Adipocyte (in vitro differentiated cells): ENCODE data around the gene VPS35L.

Experiments used
- DNase-seq: peaks from one replicate; pipeline ENCODE4 v3.0.0-alpha.2; 2015; ENCODE audit warnings: low read depth
- H3K27me3 ChIP-seq: replicated peaks from 2 replicates; pipeline ENCODE4 v1.7.0; 2013; ENCODE audit warnings: mild to moderate bottlenecking, low read length, moderate library complexity; ENCODE audit not compliant: control insufficient read depth, insufficient read depth
- H3K36me3 ChIP-seq: 2 replicates; pipeline ENCODE4 v1.7.0; 2013; ENCODE audit warnings: low read length, mild to moderate bottlenecking, moderate library complexity; ENCODE audit not compliant: control insufficient read depth, insufficient read depth, severe bottlenecking
- H3K4me1 ChIP-seq: 2 replicates; pipeline ENCODE4 v1.7.0; 2013; ENCODE audit warnings: mild to moderate bottlenecking, low read length, moderate library complexity; ENCODE audit not compliant: control insufficient read depth, insufficient read depth
- H3K4me3 ChIP-seq: 2 replicates; pipeline ENCODE4 v1.7.0; 2013; ENCODE audit warnings: mild to moderate bottlenecking, low read length, moderate library complexity
- H3K9ac ChIP-seq: 2 replicates; pipeline ENCODE4 v1.7.0; 2013; ENCODE audit warnings: mild to moderate bottlenecking, low read length, moderate library complexity
- H3K9me3 ChIP-seq: 2 replicates; pipeline ENCODE4 v1.7.0; 2013; ENCODE audit warnings: mild to moderate bottlenecking, low read length, moderate library complexity; ENCODE audit not compliant: control insufficient read depth

VPS35L gene

DNA sequence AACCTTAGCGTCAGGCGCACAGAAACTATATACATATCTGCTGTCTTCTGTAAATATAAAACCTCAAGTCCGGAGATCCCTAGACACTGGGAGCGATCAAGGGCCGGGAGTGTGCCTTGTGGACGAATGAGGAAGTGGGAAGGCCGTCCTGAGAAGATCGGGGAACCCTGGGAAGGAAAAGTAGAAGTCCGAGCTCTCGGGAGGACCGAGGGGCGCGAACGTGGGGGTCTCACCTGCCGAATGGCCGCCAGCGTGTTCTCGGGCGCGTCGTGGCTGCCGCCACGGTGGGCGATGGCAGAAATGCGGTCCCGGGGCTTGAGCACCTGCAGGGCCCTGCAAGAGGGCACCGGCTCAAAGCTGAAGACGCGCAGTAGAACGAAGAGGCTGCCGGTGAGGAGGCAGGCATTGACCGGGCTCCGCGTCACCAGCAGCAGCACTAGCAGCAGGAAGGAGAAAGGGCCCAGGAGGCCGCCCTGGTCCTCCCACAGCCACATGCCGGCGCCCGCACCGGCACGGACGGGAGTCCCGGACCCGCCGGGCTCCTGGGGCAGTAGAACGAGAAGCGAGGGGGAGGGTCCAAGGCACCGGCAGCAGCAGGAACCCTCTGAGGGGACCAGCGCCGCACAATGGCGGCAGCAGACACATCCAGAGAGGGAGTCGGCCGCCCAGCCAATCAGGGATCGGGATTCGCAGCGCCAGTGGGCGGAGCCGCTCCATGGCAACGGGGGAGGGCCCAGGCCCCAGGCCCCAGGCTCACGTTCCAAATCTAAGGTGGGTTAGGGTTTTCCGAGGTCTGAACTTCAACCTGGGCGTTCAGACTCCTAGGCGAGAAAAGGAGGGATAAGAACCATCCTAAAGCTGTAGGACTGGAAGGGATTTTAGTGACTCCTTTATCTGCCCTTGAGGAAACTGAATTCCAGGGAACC, 33.8 kb upstream of the VPS35L start, which contains the start of gene GDE1:
GDE1 (minus strand) TSS at position 628 of the 926 bp plus-strand sequence; CDS start at position 494, 134 bp downstream.
- H3K9ac ChIP-seq = peak within 1 kb of the TSS; percentile 92
- DNase-seq = peak; percentile 98
- H3K27me3 ChIP-seq = no peaks in the 10 kb centered on the region
- H3K9me3 ChIP-seq = no peaks in the 10 kb centered on the region
- H3K4me3 ChIP-seq = peak within 1 kb of the TSS; percentile 84
- H3K4me1 ChIP-seq = peaks cover 37% of the 10 kb centered on the region
- H3K36me3 ChIP-seq = peaks cover 3% of the 10 kb centered on the region

DNA sequence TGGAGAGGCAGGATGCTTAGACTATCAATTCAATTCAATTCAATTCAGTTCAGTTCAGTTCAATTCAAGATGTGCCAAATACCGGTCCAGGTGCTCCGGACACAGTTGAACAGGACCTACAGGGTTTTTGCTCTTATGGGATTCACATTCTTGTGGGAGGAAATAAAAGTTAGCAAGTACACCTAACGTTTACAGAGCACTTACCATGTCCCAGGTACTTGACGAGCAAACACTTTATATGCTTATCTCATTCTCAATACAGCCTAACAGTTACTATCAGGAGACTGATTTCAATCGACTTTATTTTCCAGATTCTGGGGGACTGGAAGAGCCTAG, 33.1 kb upstream of the VPS35L start:
- no peaks in the 10 kb centered on the region for H3K36me3 ChIP-seq
- peak overlapping the region; percentile 84 for H3K4me3 ChIP-seq
- H3K9me3 ChIP-seq = no peaks in the 10 kb centered on the region
- H3K4me1 ChIP-seq = peaks cover 31% of the 10 kb centered on the region
- DNase-seq = no peak
- H3K27me3 ChIP-seq = no peaks in the 10 kb centered on the region
- peak overlapping the region; percentile 92 for H3K9ac ChIP-seq

DNA sequence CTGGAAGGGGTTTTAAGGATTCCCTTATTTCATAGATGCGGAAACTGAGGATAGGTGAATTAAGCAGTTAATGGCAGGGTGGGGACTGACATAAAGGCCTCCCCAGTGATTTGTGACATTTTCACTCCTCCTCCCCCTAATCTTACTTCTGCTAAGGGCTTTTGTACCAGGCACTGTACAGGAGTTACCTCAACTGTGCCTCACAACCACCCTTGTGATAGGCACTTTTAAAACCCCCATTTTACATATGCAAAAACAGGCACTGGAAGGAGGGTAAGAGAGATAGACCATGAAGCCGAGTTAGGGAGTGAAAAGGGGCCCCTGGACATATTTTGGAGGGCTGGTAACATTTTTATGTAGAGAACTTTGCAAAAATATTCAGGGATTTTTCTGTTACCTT, 32.7 kb upstream of the VPS35L start:
- DNase-seq = no peak
- H3K27me3 ChIP-seq = no peaks in the 10 kb centered on the region
- no peaks in the 10 kb centered on the region for H3K36me3 ChIP-seq
- no peaks in the 10 kb centered on the region for H3K9me3 ChIP-seq
- no peak overlapping the region for H3K9ac ChIP-seq
- H3K4me3 ChIP-seq = no peak overlapping the region
- peaks cover 27% of the 10 kb centered on the region for H3K4me1 ChIP-seq

DNA sequence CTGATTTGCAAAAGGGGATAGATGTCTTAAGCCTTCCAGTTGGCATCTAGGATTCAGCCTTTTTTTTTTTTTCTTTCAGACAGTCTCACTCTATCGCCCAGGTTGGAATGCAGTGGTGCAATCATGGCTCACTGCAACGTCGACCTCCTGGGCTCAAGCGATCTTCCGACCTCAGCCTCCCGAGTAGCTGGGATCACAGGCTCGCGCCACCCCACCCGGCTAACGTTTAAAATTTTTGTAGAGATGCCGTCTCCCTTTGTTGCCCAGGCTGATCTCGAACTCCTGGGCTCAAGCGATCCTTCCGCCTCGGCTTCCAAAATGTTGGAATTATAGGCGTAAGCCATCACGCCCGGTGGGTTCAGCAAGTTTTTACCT, 32.3 kb upstream of the VPS35L start:
- H3K4me3 ChIP-seq = no peak overlapping the region
- DNase-seq = no peak
- no peaks in the 10 kb centered on the region for H3K27me3 ChIP-seq
- H3K36me3 ChIP-seq = no peaks in the 10 kb centered on the region
- peaks cover 27% of the 10 kb centered on the region for H3K4me1 ChIP-seq
- H3K9me3 ChIP-seq = no peaks in the 10 kb centered on the region
- no peak overlapping the region for H3K9ac ChIP-seq

DNA sequence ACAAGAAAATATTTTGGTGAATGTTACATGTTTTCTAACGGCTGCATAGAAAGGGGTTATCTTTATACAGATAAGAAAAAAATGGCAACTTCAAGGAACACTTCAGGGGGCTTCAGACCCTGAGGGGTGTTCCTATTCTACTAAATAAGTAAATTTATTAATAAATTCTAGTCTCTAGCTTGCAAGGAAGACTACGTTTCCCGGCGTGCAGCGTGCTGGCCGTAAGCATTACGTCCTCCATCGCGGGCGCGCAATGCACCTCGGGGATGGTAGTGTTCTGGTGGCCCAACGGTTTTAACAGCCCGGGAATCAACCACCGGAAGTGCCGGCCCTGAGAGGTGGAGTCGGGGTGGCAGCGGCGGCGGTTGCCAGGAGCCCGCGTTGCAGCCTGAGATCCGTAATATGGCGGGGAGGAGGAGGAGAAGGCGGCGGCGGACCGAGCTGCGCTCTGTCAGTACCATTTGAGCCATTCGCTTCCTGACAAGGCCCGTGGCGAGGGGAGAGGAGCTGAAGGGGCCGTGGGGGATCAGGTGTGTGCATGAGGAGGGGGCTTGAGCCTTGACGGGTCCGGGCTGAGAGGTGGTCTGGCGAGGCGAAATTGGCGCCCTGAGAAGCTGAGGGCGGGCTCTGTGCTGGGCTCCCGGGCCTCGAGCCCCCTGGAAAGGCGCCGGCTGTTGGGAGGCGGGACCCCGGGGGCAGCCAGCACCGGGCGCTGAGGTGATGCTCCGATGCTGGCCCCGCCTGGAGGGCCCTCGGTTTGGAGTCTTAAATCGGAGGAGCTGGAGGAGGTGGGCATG, 31.7 kb upstream of the VPS35L start, which contains the start of gene CCP110:
CCP110 (plus strand) TSS at position 384 of the 797 bp plus-strand sequence. CDS start 3,940 bp downstream, outside the sequence.
- peak within 1 kb of the TSS; percentile 88 for H3K9ac ChIP-seq
- peaks cover 27% of the 10 kb centered on the region for H3K4me1 ChIP-seq
- DNase-seq = peak; percentile 99
- no peaks in the 10 kb centered on the region for H3K27me3 ChIP-seq
- no peaks in the 10 kb centered on the region for H3K9me3 ChIP-seq
- peaks cover 2% of the 10 kb centered on the region for H3K36me3 ChIP-seq
- peak within 1 kb of the TSS; percentile 96 for H3K4me3 ChIP-seq

DNA sequence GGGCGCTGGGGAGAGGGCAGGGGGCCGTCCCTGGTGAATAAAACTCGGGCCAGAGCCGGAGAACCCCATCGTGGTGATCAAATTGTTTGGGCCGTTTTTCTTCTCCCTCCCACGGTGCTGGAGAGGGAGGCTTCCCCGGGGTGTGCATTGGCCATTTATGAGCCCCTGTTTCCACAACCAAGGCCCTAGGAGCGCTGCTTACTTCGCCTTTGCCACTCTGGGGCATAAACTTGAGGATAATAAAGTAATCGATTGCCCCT, 31.2 kb upstream of the VPS35L start:
- Histone ChIP-seq H3K27me3 (no peaks in the 10 kb centered on the region), H3K4me3 (peak overlapping the region; percentile 96), H3K4me1 (peaks cover 27% of the 10 kb centered on the region), H3K9me3 (no peaks in the 10 kb centered on the region), H3K36me3 (peaks cover 6% of the 10 kb centered on the region), H3K9ac (peak overlapping the region; percentile 88)
- DNase-seq = no peak

DNA sequence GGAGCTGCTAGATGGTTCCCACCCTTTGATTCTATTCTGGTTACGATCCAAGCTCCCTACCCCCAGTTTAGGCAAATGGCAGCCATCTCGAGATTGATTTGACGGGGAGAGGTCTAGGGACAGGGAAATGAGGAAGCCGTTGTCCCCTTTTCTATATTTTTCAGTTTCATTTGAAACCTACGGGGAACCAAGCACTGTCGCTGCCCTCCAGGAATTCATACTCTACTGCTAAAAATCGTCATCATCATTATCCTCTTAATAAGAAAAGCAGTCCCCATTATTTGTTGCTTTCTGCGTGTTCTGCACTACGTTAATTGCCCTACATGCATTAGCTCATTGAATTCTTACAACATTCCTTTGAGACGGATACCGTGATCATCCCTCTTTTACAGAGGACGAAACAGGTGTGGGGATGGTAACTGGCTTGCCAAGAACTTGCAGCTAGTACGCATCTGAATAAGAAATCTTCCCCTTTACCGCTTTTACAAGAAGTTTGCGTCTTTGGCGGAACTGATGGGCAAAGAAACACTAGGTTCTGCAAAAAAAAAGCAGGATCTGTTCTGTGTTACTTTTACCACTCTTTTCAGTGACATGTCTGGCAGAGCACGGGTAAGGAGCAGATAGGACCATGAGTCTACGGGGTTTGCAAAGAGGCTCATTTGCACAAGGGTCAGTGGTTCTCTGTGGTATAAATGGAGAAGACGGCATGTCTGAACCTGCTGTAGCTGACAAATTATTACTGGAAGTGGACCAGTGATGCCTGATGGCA, 30.7 kb upstream of the VPS35L start:
- H3K36me3 ChIP-seq = peaks cover 6% of the 10 kb centered on the region
- DNase-seq = peak; percentile 25
- peak overlapping the region; percentile 88 for H3K9ac ChIP-seq
- no peaks in the 10 kb centered on the region for H3K27me3 ChIP-seq
- H3K4me3 ChIP-seq = peak overlapping the region; percentile 96
- H3K9me3 ChIP-seq = no peaks in the 10 kb centered on the region
- H3K4me1 ChIP-seq = peaks cover 23% of the 10 kb centered on the region

DNA sequence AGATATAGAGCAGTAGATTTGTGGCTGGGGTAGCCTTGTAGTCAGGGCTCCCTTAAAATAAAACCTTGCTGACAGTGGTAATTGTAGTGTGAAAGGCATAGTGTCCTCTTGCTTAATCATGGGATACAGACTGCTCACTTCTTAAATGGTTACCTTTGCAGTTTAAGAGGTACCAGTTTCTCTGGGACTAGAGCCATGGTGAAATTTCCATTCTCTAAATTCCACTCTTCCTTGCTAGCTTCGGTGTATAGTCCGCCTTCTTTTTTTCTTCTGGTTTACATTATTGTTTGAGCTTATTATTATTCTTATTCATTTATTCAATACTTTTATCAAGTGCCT, 30.1 kb upstream of the VPS35L start:
- no peaks in the 10 kb centered on the region for H3K27me3 ChIP-seq
- peaks cover 17% of the 10 kb centered on the region for H3K4me1 ChIP-seq
- peak overlapping the region; percentile 96 for H3K4me3 ChIP-seq
- H3K9ac ChIP-seq = no peak overlapping the region
- peaks cover 6% of the 10 kb centered on the region for H3K36me3 ChIP-seq
- no peak for DNase-seq
- no peaks in the 10 kb centered on the region for H3K9me3 ChIP-seq

DNA sequence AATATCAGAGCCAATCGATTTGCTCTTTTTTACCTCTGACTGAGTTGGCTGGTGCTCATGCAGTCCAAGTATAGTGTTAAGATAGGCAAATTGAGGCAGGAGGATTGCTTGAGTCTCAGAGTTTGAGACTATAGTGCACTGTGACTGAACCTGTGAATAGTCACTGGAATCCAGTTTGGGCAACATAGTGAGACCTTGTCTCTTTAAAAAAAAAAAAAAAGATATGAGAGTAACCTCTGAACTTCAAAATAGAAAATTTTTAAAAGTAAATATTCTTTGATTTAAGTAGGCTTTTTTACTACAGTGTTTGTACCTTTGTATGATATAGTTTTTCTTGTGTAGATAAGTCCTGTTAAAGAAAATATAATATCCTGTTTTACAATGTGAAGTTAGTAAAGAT, 28.3 kb upstream of the VPS35L start:
- no peaks in the 10 kb centered on the region for H3K9me3 ChIP-seq
- H3K36me3 ChIP-seq = peaks cover 6% of the 10 kb centered on the region
- no peaks in the 10 kb centered on the region for H3K27me3 ChIP-seq
- H3K4me3 ChIP-seq = no peak overlapping the region
- peaks cover 11% of the 10 kb centered on the region for H3K4me1 ChIP-seq
- no peak overlapping the region for H3K9ac ChIP-seq
- no peak for DNase-seq

DNA sequence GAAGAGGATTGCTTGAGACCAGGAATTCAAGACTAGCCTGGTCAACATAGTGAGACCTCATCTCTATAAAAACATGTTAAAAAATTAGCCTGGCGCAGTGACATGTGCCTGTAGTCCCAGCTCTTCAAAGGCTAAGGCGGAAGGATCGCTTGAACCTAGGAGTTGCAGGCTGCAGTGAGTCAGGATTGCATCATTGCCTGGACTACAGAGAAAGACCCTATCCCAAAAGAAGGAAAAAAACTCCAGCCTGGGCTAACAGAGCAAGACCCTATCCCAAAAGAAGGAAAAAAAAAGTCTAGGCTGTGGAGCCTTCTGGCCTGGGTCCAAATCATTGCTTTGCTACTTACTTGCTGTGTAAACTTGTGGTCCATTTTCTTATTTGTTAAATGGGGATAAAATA, 26.8 kb upstream of the VPS35L start:
- Histone ChIP-seq H3K27me3 (no peaks in the 10 kb centered on the region), H3K36me3 (peaks cover 6% of the 10 kb centered on the region), H3K9me3 (no peaks in the 10 kb centered on the region), H3K9ac (no peak overlapping the region), H3K4me1 (peaks cover 11% of the 10 kb centered on the region), H3K4me3 (no peak overlapping the region)
- DNase-seq = no peak

DNA sequence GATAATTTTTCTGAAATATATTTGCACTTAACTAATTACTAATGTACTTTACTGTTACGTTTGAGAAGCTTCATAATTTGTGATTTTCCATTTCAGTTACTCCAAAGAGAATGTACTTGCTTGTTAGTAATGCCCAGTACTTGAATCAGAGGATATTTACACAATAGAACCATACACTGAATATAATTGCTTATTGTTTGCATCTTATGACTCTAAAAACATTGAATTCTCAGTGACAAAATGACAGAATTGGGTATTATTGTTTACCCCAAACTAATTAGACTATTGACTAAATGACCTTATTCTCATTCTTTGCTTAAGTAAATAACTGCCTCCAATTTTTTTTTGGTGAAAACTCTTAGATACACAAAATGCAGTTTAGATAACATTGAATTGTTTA, 22.9 kb upstream of the VPS35L start:
- no peak for DNase-seq
- Histone ChIP-seq H3K4me3 (no peak overlapping the region), H3K4me1 (no peaks in the 10 kb centered on the region), H3K9me3 (no peaks in the 10 kb centered on the region), H3K9ac (no peak overlapping the region), H3K36me3 (peaks cover 27% of the 10 kb centered on the region), H3K27me3 (no peaks in the 10 kb centered on the region)
